Endothelial cell of umbilical vein (primary cell): ENCODE data around the gene RAD18.

Experiments
- CTCF ChIP-seq, 2 donors: IDR thresholded peaks; 1 replicate in 1 of 2; 2 replicates in 1 of 2; pipeline ENCODE4 v1.5.1; 2011; ENCODE audit warnings: low read length in 2 of 2, mild to moderate bottlenecking in 2 of 2, moderate library complexity in 2 of 2, control low read depth in 1 of 2, inconsistent platforms in 1 of 2, low read depth in 1 of 2; ENCODE audit not compliant: insufficient read depth in 1 of 2; ENCODE audit errors: extremely low read depth in 1 of 2
- EZH2 ChIP-seq: IDR thresholded peaks from 2 replicates; pipeline ENCODE4 v1.6.1; 2012; ENCODE audit warnings: borderline replicate concordance, low read depth, mild to moderate bottlenecking, moderate library complexity, low read length, inconsistent platforms; ENCODE audit not compliant: severe bottlenecking
- FOS ChIP-seq: IDR thresholded peaks from 2 replicates; pipeline ENCODE4 v1.6.1; 2011; ENCODE audit warnings: mild to moderate bottlenecking, low read length, moderate library complexity, borderline replicate concordance; ENCODE audit not compliant: insufficient read depth
- JUN ChIP-seq: IDR thresholded peaks from 2 replicates; pipeline ENCODE4 v1.6.1; 2011; ENCODE audit warnings: borderline replicate concordance, low read depth; ENCODE audit not compliant: insufficient read length, insufficient read depth
- MYC ChIP-seq: IDR thresholded peaks from one replicate; pipeline ENCODE4 v1.6.1; 2011; ENCODE audit warnings: mild to moderate bottlenecking, low read depth, low read length
- POLR2A ChIP-seq: IDR thresholded peaks from 2 replicates; pipeline ENCODE4 v1.6.1; 2012; ENCODE audit warnings: low read depth, mild to moderate bottlenecking, control low read depth, low read length
- POLR2AphosphoS5 ChIP-seq: IDR thresholded peaks from 2 replicates; pipeline ENCODE4 v1.6.1; 2012; ENCODE audit warnings: low read depth, mild to moderate bottlenecking, control low read depth, low read length, moderate library complexity; ENCODE audit not compliant: insufficient read depth
- TF ChIP-seq, protein P1 (sequence below): IDR thresholded peaks from 2 replicates; pipeline ENCODE4 v1.6.1; 2011; ENCODE audit not compliant: insufficient read depth, insufficient read length

GRCh38 chr3:8887435-8888300 is 75.6 kb downstream of the RAD18 start:
- no peak for TF ChIP-seq POLR2A
- TF ChIP-seq EZH2, result no peak
- no peak for TF ChIP-seq JUN
- no peak for TF ChIP-seq CTCF (IDR thresholded peaks at IDR 0.05; ENCODE audit: extremely low read depth in 1 of 2, insufficient read depth in 1 of 2, low read depth in 1 of 2, low read length in 2 of 2)
- no peak for TF ChIP-seq POLR2AphosphoS5
- TF ChIP-seq FOS, result no peak
- TF ChIP-seq, protein P1, sequence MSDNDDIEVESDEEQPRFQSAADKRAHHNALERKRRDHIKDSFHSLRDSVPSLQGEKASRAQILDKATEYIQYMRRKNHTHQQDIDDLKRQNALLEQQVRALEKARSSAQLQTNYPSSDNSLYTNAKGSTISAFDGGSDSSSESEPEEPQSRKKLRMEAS, result no peak
- TF ChIP-seq MYC, result no peak
